Measurements from ENCODE around the gene KLHL10.

- TF ChIP-seq, protein P1, sequence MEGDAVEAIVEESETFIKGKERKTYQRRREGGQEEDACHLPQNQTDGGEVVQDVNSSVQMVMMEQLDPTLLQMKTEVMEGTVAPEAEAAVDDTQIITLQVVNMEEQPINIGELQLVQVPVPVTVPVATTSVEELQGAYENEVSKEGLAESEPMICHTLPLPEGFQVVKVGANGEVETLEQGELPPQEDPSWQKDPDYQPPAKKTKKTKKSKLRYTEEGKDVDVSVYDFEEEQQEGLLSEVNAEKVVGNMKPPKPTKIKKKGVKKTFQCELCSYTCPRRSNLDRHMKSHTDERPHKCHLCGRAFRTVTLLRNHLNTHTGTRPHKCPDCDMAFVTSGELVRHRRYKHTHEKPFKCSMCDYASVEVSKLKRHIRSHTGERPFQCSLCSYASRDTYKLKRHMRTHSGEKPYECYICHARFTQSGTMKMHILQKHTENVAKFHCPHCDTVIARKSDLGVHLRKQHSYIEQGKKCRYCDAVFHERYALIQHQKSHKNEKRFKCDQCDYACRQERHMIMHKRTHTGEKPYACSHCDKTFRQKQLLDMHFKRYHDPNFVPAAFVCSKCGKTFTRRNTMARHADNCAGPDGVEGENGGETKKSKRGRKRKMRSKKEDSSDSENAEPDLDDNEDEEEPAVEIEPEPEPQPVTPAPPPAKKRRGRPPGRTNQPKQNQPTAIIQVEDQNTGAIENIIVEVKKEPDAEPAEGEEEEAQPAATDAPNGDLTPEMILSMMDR (IDR thresholded peaks at IDR 0.05; ENCODE audit: low read depth, low read length, poor library complexity, severe bottlenecking), result no peak
- no peak for TF ChIP-seq EZH2phosphoT487 (IDR thresholded peaks at IDR 0.05; ENCODE audit: borderline replicate concordance, low read length)
These were observed 13.5 kb upstream of the KLHL10 start for GRCh38 chr17:41824086-41824485.

Measured in DOHH2 (cell line).